Measurements from ENCODE around the gene USP40. TPM values are rescaled to one million over a fixed set of nuclear protein-coding genes. Genes with fewer than 3 reads are reported as not detected.

USP40 gene
- total and polyA plus RNA-seq, 2 donors (not counting 1 experiment from before 2014, with no cell fraction given) = 18.9 to 40.6 TPM

- H3K27me3 ChIP-seq (ENCODE audit: control insufficient read depth, insufficient read depth, low read length) = no peaks in the 10 kb centered on the region
- H3K27ac ChIP-seq (ENCODE audit: insufficient read depth, low read length) = no peak overlapping the region
- no peaks in the 10 kb centered on the region for H4K20me1 ChIP-seq (ENCODE audit: control insufficient read depth, extremely low read depth, insufficient read depth, low read length)
- no peak overlapping the region for H3K4me3 ChIP-seq (replicated peaks in 1 of 4; ENCODE audit: control extremely low read depth in 1 of 4, insufficient read depth in 1 of 4, low read depth in 3 of 4, low read length in 4 of 4)
- no peak overlapping the region for H3K4me2 ChIP-seq (ENCODE audit: extremely low read depth, insufficient read depth, low read length)
- H3K9ac ChIP-seq (ENCODE audit: insufficient read depth, low read length) = no peak overlapping the region
- no peaks in the 10 kb centered on the region for H3K9me3 ChIP-seq (ENCODE audit: control insufficient read depth, insufficient read depth, low read depth, low read length)
- DNase-seq (ENCODE audit: low read depth in 2 of 2) = no peak
- TF ChIP-seq EZH2 (IDR thresholded peaks at IDR 0.05; ENCODE audit: low read length, missing control alignments) (no peak), CTCF (conservative IDR thresholded peaks at IDR 0.05 in 1 of 2, IDR thresholded peaks at IDR 0.05 in 1 of 2; ENCODE audit: low read depth in 1 of 2, low read length in 2 of 2) (no peak)
- H3K36me3 ChIP-seq (ENCODE audit: control insufficient read depth, insufficient read depth, low read length) = no peaks in the 10 kb centered on the region
- H3K4me1 ChIP-seq (ENCODE audit: control insufficient read depth, extremely low read depth, insufficient read depth, low read length) = no peaks in the 10 kb centered on the region
- no peak overlapping the region for H2AFZ ChIP-seq (ENCODE audit: low read length)
- H3K79me2 ChIP-seq (ENCODE audit: control insufficient read depth, insufficient read depth, low read length) = no peaks in the 10 kb centered on the region
These were observed 39.1 kb upstream of the USP40 start for GRCh38 chr2:233605680-233606079.

GRCh38 chr2:233604826-233605225 lies 38.2 kb upstream of the USP40 start:
- no peak overlapping the region for H3K27ac ChIP-seq (ENCODE audit: insufficient read depth, low read length)
- H3K4me3 ChIP-seq (replicated peaks in 1 of 4; ENCODE audit: control extremely low read depth in 1 of 4, insufficient read depth in 1 of 4, low read depth in 3 of 4, low read length in 4 of 4) = no peak overlapping the region
- no peak overlapping the region for H3K4me2 ChIP-seq (ENCODE audit: extremely low read depth, insufficient read depth, low read length)
- TF ChIP-seq EZH2 (IDR thresholded peaks at IDR 0.05; ENCODE audit: low read length, missing control alignments) (no peak), CTCF (conservative IDR thresholded peaks at IDR 0.05 in 1 of 2, IDR thresholded peaks at IDR 0.05 in 1 of 2; ENCODE audit: low read depth in 1 of 2, low read length in 2 of 2) (no peak)
- no peak overlapping the region for H2AFZ ChIP-seq (ENCODE audit: low read length)
- no peak overlapping the region for H3K9ac ChIP-seq (ENCODE audit: insufficient read depth, low read length)
- no peaks in the 10 kb centered on the region for H3K36me3 ChIP-seq (ENCODE audit: control insufficient read depth, insufficient read depth, low read length)
- H3K9me3 ChIP-seq (ENCODE audit: control insufficient read depth, insufficient read depth, low read depth, low read length) = no peaks in the 10 kb centered on the region
- no peaks in the 10 kb centered on the region for H3K27me3 ChIP-seq (ENCODE audit: control insufficient read depth, insufficient read depth, low read length)
- no peak for DNase-seq (ENCODE audit: low read depth in 2 of 2)
- H3K79me2 ChIP-seq (ENCODE audit: control insufficient read depth, insufficient read depth, low read length) = no peaks in the 10 kb centered on the region
- H3K4me1 ChIP-seq (ENCODE audit: control insufficient read depth, extremely low read depth, insufficient read depth, low read length) = no peaks in the 10 kb centered on the region
- no peaks in the 10 kb centered on the region for H4K20me1 ChIP-seq (ENCODE audit: control insufficient read depth, extremely low read depth, insufficient read depth, low read length)

DNA sequence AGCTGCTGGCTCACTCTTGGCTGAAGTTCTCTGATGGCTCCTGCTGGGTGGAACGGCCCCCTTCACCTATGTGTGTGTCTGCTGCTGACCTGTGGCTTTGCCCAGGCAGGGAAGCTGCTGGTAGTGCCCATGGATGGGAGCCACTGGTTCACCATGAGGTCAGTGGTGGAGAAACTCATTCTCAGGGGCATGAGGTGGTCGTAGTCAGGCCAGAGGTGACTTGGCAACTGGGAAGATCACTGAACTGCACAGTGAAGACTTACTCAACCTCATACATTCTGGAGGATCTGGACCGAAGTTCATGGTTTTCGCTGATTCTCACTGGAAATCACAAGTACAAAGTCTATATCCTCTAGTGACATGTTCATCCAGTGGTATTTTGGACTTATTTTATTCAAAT lies 36.9 kb upstream of the USP40 start:
- H3K27me3 ChIP-seq (ENCODE audit: control insufficient read depth, insufficient read depth, low read length) = no peaks in the 10 kb centered on the region
- H3K36me3 ChIP-seq (ENCODE audit: control insufficient read depth, insufficient read depth, low read length) = no peaks in the 10 kb centered on the region
- TF ChIP-seq EZH2 (IDR thresholded peaks at IDR 0.05; ENCODE audit: low read length, missing control alignments) (no peak), CTCF (conservative IDR thresholded peaks at IDR 0.05 in 1 of 2, IDR thresholded peaks at IDR 0.05 in 1 of 2; ENCODE audit: low read depth in 1 of 2, low read length in 2 of 2) (no peak)
- DNase-seq (ENCODE audit: low read depth in 2 of 2) = no peak
- H3K4me1 ChIP-seq (ENCODE audit: control insufficient read depth, extremely low read depth, insufficient read depth, low read length) = no peaks in the 10 kb centered on the region
- H3K4me3 ChIP-seq (replicated peaks in 1 of 4; ENCODE audit: control extremely low read depth in 1 of 4, insufficient read depth in 1 of 4, low read depth in 3 of 4, low read length in 4 of 4) = no peak overlapping the region
- H2AFZ ChIP-seq (ENCODE audit: low read length) = no peak overlapping the region
- H3K27ac ChIP-seq (ENCODE audit: insufficient read depth, low read length) = no peak overlapping the region
- H3K4me2 ChIP-seq (ENCODE audit: extremely low read depth, insufficient read depth, low read length) = no peak overlapping the region
- no peaks in the 10 kb centered on the region for H3K9me3 ChIP-seq (ENCODE audit: control insufficient read depth, insufficient read depth, low read depth, low read length)
- H4K20me1 ChIP-seq (ENCODE audit: control insufficient read depth, extremely low read depth, insufficient read depth, low read length) = no peaks in the 10 kb centered on the region
- no peak overlapping the region for H3K9ac ChIP-seq (ENCODE audit: insufficient read depth, low read length)
- no peaks in the 10 kb centered on the region for H3K79me2 ChIP-seq (ENCODE audit: control insufficient read depth, insufficient read depth, low read length)
